HG02798 (cell line): ENCODE results near the gene MACROD1.

Experiments used
- ATAC-seq: cut with Tn5 transposase; IDR thresholded peaks from one replicate; pipeline ENCODE4 v1.9.1; 2021; ENCODE audit warnings: mild to moderate bottlenecking; ENCODE audit not compliant: unreplicated experiment, poor library complexity

MACROD1 gene

DNA sequence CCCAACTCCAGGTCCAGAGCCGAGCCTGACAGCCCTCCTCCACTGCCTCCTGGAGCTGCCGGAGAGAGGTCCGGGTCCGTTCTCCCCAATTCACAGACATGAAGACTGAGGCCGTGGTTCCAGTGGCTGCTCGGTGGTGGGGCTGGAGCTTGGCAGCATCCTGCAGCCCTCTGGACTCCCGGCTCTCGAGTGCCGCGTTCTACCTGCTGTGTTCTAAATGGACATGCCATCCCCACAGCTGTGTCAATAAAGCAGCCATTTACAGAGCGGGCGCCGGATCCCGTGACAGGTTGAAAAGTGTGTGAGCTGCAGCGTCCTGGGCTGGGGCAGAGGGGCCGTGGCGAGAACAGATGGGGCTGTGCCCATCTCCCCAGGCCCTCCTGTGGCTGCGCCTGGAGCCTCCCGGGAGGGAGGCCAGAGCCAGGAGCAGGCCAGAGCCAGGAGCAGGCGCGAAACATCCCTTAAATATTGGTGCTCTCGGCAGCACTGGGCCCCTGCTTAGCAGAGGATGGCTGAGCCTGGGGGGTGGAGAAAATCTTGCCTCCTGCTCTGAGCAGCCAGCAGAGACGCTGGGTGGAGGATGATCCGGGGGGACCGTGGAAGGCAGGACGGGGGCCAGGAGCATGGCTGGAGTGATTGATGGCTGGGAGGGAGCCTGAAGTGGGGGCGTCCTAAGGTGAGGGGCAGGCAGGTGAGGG lies 84.0 kb downstream of the MACROD1 start:
- no peak for ATAC-seq

DNA sequence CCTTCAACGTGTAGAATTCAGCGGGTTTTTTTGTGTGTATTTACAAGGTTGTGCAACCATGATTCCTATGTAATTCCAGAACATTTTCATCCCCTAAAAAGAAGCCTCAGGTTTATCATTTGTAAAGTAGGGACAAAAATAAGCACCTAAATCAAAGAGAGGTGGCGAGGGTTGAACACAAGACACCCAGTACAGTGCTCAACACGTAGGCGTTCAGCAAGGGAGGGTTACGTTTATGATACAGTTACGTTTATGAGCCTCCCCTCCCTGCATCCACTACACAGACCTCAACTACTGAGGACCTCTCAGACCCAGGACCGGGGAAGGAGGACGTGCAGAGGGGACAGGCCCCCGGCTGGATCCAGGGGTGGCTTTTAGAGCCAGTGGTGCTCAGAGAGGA lies 85.5 kb downstream of the MACROD1 start:
- no peak for ATAC-seq

DNA sequence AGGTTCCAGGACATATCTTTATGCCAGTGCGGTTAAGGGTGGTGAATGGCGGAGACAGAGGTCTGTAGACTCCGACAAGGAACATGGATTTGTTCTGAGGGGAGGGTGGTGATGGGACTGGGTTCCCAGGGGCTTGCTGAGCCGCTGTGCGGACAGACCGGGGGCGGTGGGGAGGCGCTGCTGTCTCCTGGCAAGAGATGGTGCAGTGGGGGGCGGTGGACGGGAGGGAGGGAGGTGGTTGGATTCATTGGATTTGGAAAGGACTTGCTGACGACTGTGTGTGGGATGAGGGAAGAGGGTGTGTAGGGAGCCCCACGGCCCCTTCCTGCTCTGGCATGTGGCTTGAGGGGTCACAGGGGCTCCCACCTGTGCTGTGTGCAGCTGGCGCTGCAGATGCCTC lies 87.0 kb downstream of the MACROD1 start:
- ATAC-seq = no peak

DNA sequence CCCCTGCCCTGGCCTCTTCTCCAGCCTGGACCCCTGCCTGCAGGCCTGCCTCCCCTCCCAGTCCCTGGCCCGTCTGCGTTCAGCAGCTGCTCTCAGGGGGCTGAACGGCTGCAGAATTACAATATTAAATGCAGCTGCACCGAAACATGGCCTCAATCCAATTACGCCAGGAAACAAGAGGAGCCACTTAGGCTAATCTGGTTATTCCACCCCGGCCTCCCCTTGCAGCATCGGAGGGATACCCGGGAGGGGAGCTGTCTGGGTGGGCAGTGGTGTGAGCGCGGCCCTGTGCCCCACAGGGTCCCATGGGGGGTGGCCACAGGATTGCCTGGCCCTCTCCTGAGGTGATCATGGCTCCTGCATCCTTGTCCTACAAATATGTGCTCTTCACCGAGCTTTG lies 87.6 kb downstream of the MACROD1 start:
- ATAC-seq = no peak

DNA sequence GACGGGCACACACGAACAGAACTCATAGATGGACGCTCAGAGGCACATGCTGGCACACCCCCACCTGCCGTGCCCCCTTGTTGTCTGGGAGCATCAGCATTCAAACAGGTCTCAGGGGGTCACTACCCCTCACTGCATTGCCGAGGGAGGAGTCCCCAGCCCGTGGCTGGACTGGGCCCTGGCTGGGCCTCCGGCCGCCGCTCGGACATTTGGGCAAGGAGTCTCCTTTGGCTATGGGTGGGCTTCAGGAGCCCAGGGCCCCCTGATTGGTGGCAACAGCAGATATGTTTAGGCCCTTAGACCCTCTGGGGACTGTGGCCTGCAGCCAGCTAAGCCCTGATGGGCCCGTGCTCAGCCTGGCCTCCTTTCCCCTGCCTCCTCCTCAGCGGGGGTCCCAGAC lies 88.3 kb downstream of the MACROD1 start:
- no peak for ATAC-seq

DNA sequence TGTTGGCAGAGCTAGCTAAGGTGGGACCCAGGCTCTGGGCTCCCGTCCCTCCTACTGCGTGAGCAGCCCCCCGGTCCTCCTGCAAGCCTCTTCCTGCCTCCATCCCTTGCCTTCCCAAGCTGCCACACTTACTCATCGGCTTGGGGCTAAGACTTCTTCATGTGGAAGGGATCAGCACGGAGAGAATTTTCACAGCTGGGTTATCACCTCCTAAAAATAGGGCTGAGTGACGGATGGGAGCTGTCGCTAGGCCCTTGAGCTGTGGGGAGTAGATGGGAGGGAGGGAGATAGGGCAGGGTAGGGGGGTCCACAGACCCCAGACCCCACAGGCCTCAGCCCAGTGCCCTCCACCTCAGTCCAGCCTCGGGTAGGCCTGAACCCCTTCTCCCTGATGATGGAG lies 89.2 kb downstream of the MACROD1 start:
- no peak for ATAC-seq

DNA sequence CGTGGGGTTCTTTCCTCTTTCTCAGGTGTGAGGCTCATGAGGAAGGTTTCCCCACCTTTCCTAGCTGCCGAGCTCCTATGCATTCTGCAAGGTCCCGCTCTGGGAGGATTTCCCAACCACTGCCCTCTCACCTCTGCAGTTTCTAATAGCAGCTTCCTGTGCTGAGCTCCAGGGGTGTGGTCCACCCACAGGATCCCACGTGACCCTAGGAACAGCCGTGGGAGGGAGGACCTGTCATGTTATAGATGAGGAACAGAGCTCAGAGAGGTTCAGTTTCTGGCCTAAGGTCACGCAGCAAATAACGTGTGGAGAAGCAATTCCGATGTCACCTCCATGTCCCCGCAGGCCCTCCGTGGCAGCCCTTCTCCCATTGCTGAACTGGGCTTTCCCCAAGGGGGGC lies 91.7 kb downstream of the MACROD1 start:
- no peak for ATAC-seq

DNA sequence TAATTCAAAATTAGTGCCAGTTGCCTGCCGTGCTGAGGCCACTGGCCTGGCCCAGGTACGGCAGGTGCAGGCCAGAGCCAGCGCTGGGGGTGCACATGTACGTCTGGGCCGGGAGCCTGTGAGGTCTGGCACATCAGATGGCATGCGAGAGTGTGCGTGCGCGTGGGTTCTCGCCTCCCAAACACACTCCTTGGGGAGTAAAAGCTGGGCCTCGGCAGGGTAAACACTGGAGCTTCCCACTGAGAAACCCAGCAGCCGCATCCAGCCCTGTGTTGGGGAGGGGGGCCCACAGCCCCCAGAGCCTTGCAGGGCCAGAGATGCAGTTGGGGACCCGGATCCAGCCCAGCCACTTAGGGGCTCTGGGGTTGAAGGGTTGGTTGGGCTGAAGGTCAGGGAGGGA lies 92.4 kb downstream of the MACROD1 start:
- ATAC-seq = no peak

DNA sequence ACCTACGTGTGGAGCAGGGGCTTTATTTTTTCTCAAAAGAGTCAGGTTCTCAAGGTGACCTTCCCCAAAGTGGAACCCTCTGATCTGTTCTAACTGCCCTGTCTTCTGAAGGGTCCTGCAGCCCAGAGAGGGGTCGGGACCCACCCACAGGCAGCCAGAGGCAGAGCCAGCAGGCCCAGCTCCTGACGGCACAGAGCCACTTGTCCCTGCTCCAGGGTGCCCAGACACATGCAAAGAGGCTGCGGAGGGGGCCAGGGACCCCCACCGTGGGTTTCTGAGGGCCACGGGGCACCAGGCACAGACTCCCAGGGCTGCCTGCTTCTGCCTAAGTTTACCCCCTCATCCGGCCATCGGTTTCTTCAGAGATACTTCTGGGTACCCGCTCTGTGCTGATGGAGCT lies 93.0 kb downstream of the MACROD1 start:
- ATAC-seq = no peak

DNA sequence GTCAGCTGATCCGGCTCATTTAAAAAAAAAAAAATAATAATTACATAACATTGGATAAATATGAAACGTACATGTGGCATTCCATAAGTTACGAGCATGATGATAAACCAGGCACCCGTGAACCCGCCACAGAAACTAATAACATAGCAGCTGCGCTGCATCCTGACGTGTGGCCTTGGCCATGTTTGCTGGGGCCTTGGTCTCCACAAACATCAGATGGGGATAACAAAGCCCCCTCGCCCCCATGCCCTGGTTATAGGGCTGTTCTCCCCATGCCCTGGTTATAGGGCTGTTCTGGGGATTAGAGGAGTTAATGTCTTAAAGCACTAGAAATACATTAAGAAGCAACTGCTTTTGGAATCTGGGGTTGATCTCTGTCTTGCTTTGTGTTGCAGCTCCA lies 93.5 kb downstream of the MACROD1 start:
- ATAC-seq = no peak

DNA sequence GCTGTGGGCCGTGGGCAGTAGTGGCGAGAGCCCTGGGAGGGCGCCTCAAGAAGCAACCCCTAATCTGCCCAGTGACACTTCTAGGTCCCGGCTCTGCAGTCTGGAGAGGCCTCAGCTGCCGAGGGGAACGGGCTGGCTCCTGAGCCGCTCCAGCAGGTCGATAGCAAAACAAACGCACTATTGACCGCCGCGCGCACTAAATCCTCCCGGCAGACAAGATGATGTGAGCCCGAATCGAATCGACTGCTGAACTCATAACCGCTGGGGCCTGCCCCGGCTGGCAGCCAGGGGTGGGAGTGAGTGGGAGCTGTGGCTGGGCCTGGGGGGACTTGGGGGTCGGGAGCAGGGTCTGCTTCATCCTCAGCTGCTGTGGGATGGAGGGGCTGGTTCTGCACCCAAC lies 94.1 kb downstream of the MACROD1 start:
- ATAC-seq = no peak

DNA sequence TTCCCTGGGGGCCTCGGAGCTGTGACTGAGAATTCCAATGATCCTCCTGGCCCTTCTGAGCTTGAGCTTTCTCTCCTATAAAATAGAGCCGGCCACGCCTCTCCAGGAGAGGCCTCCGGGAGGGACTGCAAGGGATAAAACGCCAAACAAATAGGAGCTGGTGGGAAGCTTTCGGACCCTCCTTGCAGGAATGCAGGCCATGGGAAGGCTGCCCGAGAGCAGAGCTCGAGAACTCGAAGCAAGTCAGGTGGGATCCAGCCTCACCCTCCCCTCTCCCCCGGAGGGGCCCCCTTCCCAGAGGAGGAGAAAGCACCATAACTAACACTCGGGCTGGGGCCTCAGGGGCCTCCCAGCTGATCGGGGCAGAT lies 95.6 kb downstream of the MACROD1 start:
- ATAC-seq = no peak

DNA sequence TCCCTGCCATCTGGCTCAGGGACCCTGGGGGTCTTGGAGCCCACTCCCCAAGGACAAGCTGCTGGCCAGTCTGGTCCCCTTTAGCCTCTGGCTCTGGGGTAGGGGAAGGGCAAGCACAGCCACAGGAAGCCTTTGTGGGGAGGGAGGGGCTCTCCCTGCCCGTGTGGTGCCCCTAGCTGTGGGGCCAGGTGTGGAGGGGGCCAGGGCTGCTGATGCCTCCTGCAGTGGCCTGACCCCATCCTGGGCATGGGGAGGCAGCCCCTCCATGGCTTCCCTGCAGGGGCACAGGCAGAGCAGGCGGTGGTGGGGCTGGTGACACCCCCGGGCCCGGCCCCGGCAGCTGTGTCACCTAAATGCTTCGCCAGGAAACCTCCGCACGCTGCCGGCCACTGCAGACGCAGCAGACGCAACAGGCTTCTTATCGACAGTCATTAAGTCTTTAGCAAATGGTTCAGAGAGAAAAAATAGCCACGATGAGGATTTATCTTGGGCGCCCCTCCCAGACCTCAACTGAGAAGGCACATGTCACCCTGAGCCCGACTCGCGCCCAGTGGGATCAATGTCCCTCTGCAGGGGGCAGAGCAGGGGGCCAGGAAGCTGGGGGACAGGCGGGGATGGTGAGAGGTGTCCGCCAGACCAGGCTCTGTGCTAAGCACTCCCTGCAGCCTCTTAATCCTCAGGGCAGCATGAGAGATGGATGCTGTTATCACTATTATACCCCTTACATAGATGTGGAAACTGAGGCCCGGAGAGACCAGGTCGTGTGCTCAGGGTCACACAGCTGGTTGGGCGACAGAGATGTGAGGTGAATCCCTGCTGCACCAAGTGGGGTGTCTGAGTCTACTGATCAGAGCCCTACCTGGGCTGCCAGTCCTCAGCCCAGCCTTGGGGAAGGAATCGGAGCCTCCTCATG lies 96.3 kb downstream of the MACROD1 start:
- ATAC-seq = no peak

DNA sequence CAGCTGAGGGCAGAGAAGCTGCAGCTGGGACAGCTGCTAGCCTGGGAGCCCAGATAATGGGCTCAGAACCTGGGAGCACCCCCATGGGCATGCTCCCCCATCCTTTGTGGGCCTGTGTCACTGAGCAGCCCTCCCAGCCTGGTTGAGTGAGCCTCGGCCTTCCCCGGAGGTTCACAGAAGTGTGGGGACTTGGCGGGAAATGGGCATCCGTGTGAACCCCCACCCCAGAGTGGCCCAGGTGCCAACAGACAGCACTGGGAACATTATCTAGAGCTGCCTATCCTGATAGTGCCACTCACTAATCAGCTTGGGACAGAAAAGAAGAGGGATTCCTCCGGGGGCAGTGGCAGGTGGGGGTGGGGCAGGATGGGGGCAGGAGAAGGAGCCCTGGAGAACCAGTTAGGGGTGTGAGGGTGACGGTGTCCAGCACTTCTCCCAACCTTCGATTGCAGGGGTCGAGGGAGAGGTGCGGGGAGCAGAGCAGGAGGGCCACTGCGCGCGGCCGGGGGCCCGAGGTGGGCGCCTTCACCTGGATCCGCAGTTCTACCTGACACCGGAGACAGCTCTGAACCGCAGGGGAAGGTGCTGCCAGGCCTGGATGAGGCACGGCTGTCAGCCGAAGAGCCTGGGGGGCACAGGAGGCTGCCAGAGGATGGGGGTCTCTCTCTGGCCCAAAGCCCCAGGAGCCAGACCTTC lies 97.1 kb downstream of the MACROD1 start:
- no peak for ATAC-seq

DNA sequence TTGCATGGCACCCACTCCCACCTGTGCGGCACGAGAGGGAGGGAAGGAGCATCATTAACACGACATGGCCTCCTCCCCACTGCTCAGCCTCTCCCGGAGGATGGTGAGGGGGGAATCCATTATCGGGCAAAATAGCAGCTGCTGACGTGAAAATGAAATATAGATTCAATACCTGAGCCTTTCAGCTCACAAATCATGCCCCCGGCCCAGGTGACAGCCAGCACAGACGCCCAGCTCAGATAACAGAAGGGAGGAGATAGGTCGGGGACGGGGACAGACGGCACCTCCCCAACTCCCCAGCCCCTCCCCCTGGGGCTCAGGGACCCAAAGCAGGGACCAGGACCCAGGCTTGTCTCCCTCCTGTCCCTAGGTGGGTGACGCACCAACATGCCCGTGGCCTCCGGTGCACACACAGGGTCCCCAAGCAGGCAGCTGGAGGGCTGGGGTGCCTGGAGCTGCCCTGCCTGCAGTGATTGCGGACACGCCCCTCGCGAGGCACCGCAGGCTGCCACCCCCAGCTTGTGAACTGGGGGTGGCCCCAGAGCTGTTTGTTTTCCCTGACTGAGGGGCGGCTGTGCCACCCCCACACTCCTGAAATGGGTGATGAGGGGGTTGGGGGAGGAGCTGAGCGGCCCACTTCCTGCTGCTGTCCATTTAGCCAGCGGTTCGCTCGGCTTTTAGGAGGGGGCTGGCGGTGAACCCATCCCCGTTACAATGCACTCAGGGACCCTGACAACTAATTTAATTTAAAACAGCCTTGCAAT lies 98.5 kb downstream of the MACROD1 start:
- no peak for ATAC-seq

DNA sequence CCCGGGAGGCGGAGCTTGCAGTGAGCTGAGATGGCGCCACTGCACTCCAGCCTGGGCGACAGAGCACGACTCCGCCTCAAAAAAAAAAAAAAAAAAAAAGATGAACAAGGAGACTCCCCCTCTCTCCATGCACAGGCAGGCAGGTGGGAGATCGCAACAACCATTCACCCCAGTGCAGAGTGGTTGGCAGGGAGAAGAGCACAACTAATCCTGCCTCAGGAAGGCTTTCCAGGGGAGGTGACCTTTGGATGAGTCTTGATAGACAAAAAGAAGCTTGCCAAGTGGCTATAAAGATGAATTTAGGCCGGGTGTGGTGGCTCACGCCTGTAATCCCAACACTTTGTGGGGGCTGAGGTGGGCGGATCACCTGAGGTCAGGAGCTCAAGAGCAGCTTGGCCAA lies 100.2 kb downstream of the MACROD1 start:
- ATAC-seq = no peak

DNA sequence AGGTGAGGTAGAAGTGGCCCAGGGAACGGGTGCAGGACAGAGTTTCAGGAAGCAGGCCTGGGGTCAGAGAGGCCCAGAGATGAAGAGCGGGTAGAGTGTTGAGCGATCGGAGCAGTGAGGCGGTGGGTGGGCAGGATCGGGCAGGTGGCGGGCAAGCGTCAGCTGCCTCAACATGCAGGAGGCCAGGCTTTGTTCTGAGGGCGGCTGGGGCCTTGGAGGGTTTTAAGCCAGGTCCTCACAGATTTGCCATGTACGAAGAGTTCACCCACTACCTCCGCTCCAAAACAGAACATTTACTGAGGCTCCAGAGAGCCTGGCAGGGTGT lies 100.8 kb downstream of the MACROD1 start:
- no peak for ATAC-seq

DNA sequence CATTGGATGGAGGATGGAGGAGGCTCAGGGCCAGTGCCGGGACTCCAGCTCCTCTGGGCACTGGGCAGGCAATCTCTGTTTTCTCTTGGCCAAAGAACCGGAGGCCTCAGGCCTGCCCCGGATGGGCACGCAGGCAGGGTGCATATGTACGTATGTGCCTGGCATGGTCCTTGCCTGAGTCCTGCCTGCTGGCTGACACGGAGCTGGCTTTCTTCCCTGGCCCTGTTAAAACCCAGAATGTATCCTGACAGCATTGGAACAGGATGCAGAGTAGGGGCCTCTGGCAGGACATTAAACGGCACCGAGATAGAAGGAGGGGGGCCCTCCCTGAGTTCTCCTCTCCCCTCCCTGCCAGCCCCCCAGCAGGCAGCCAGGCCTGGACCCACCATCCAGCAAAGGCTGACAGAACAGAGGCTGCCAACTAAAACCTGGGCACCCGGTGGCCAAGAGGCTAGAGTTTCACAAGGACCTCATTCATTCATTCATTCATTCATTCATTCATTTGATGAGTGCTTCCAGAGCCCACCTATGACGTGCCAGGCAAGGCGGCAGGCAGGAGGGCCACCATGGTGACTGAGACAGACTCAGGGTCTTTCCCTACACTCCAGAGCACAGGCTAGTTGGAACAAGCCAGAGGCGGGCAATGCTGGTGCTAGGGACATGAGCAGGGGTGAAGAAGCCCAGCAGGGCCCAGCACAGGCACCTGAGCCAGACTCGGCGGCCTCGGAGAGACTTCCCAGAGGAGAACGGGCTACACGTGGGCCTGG lies 101.4 kb downstream of the MACROD1 start:
- no peak for ATAC-seq

DNA sequence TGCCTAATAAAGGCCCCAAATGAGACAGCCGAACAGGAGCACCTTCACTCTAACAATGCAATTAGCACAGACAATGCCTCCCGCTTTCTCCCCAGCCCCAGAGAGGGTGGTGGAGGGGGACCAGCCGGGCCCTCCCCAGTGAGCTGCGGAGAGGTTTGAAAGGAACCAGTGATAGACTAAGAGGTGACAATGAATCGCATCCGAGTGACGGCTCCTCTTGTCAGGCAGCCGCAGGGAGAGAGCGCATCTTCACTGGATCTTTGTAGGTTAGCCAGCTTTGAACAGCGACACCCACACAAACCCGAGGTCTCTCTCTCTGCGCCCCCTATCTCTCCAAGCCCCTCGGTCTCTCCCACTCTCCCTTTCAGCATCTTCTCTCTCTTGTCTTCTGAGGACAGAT lies 102.1 kb downstream of the MACROD1 start:
- ATAC-seq = no peak
